ENCODE measurements around the gene EPHA3.

- TF ChIP-seq CTCF (IDR thresholded peaks at IDR 0.05) (no peak), POLR2A (IDR thresholded peaks at IDR 0.05) (no peak)
Observed at GRCh38 chr3:89414270-89414669, 306.8 kb downstream of the EPHA3 start.
